HL-60 (cell line): ENCODE measurements around the gene ATRIP.

Experiments
- DNase-seq, 2 experiments: peaks; one replicate each; pipeline ENCODE4 v3.0.0-alpha.2; 2010 to 2020; ENCODE audit warnings: low read depth in 1 of 2, low spot score in 1 of 2
- H3K27ac ChIP-seq: fragments of 250-450 bp; sonication (Bioruptor Pico); replicated peaks from 2 replicates; pipeline ENCODE4 v1.5.1; 2020; ENCODE audit warnings: mild to moderate bottlenecking, moderate library complexity
- H3K27me3 ChIP-seq: fragments of 250-450 bp; sonication (Bioruptor Pico); 2 replicates; pipeline ENCODE4 v1.5.1; 2021; ENCODE audit warnings: mild to moderate bottlenecking, moderate library complexity; ENCODE audit not compliant: insufficient read depth, poor library complexity, severe bottlenecking
- H3K4me3 ChIP-seq: replicated peaks from 2 replicates; pipeline ENCODE4 v1.5.1; 2011; ENCODE audit warnings: mild to moderate bottlenecking, control low read depth, low read length; ENCODE audit not compliant: insufficient read depth
- GABPA ChIP-seq: IDR thresholded peaks from 2 replicates; pipeline ENCODE4 v1.6.1; 2012; ENCODE audit warnings: low read depth
- POLR2AphosphoS5 ChIP-seq: IDR thresholded peaks from 2 replicates; pipeline ENCODE4 v1.6.1; 2012; ENCODE audit warnings: low read depth
- SPI1 ChIP-seq: IDR thresholded peaks from 2 replicates; pipeline ENCODE4 v1.6.1; 2012; ENCODE audit warnings: low read depth, mild to moderate bottlenecking, borderline replicate concordance
- TF ChIP-seq, protein P1 (sequence below): IDR thresholded peaks from one replicate; pipeline ENCODE4 v1.5.1; 2011; ENCODE audit warnings: low read length, control low read depth, inconsistent platforms; ENCODE audit not compliant: insufficient read depth
- TF ChIP-seq, protein P2 (sequence below): IDR thresholded peaks from 2 replicates; pipeline ENCODE4 v1.6.1; 2012; ENCODE audit warnings: low read depth; ENCODE audit not compliant: insufficient replicate concordance

ATRIP gene

DNA sequence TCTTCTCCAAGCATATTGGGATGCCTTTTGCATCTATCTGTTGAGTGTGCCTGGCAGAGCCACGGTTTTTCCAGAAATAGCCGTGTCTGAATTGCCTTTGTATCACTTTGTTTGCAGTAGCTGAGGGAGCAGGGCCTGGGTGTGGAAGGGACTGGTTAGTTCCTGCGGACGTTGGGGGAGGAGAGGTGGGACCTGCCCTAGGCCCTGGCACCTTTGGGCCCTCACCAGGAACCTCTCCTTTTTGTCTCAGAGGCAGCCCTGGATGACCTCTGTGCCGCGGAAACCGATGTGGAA is 18.6 kb downstream of the ATRIP start:
- DNase-seq = no peak
- Histone ChIP-seq H3K4me3 (no peak overlapping the region), H3K27ac (peak overlapping the region; percentile 85), H3K27me3 (no peaks in the 10 kb centered on the region)
- no peak for TF ChIP-seq SPI1
- TF ChIP-seq GABPA = no peak
- TF ChIP-seq, protein P1, sequence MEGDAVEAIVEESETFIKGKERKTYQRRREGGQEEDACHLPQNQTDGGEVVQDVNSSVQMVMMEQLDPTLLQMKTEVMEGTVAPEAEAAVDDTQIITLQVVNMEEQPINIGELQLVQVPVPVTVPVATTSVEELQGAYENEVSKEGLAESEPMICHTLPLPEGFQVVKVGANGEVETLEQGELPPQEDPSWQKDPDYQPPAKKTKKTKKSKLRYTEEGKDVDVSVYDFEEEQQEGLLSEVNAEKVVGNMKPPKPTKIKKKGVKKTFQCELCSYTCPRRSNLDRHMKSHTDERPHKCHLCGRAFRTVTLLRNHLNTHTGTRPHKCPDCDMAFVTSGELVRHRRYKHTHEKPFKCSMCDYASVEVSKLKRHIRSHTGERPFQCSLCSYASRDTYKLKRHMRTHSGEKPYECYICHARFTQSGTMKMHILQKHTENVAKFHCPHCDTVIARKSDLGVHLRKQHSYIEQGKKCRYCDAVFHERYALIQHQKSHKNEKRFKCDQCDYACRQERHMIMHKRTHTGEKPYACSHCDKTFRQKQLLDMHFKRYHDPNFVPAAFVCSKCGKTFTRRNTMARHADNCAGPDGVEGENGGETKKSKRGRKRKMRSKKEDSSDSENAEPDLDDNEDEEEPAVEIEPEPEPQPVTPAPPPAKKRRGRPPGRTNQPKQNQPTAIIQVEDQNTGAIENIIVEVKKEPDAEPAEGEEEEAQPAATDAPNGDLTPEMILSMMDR = no peak
- TF ChIP-seq, protein P2, sequence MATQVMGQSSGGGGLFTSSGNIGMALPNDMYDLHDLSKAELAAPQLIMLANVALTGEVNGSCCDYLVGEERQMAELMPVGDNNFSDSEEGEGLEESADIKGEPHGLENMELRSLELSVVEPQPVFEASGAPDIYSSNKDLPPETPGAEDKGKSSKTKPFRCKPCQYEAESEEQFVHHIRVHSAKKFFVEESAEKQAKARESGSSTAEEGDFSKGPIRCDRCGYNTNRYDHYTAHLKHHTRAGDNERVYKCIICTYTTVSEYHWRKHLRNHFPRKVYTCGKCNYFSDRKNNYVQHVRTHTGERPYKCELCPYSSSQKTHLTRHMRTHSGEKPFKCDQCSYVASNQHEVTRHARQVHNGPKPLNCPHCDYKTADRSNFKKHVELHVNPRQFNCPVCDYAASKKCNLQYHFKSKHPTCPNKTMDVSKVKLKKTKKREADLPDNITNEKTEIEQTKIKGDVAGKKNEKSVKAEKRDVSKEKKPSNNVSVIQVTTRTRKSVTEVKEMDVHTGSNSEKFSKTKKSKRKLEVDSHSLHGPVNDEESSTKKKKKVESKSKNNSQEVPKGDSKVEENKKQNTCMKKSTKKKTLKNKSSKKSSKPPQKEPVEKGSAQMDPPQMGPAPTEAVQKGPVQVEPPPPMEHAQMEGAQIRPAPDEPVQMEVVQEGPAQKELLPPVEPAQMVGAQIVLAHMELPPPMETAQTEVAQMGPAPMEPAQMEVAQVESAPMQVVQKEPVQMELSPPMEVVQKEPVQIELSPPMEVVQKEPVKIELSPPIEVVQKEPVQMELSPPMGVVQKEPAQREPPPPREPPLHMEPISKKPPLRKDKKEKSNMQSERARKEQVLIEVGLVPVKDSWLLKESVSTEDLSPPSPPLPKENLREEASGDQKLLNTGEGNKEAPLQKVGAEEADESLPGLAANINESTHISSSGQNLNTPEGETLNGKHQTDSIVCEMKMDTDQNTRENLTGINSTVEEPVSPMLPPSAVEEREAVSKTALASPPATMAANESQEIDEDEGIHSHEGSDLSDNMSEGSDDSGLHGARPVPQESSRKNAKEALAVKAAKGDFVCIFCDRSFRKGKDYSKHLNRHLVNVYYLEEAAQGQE = no peak
- no peak for TF ChIP-seq POLR2AphosphoS5

DNA sequence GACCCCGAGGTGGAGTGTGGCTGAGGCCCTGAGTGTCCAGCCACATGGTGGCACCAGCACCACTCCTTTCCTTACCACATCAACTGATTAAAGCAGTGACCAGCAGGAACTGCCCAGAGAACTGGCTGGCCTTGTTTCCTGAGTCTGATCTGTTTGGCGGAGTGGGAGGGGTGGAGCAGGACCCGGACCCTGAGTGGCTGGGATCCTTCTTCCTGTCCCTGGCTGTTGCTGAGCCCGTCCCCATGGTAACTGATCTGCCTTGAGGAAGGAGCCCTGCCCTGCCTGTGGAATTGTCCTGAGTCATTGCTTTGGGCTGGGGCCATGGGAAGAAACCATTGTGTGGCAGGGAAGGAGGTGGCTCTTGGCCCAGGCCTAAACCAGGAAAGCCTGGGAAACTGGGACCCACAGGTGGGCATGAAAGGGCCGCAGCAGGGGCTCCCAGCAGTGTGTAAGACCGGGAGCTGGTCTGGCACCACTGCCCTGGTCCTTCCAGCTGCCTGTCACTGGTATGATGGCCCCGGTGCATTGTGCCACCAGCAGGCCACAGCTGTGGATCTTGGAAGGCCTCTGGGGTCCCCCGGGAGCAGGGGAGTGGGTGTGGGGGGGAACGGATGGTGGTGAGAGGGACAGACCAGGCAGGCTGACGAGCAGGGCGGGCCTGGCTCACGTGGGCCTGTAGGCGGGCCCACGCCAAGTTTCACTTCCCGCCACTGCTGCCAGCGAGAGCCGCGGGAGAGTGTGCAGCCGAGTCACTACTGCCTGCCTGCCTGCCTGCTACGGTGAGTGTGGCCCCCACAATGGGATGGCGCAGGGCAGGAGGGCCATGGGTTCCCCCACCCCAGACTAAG is 19.2 kb downstream of the ATRIP start:
- peak; percentile 82 to 95 for DNase-seq
- Histone ChIP-seq H3K27ac (peak overlapping the region; percentile 85), H3K27me3 (no peaks in the 10 kb centered on the region), H3K4me3 (peak overlapping the region; percentile 57)
- TF ChIP-seq GABPA = no peak
- TF ChIP-seq, protein P1 = peak; percentile 33
- TF ChIP-seq POLR2AphosphoS5 = peak; percentile 88

DNA sequence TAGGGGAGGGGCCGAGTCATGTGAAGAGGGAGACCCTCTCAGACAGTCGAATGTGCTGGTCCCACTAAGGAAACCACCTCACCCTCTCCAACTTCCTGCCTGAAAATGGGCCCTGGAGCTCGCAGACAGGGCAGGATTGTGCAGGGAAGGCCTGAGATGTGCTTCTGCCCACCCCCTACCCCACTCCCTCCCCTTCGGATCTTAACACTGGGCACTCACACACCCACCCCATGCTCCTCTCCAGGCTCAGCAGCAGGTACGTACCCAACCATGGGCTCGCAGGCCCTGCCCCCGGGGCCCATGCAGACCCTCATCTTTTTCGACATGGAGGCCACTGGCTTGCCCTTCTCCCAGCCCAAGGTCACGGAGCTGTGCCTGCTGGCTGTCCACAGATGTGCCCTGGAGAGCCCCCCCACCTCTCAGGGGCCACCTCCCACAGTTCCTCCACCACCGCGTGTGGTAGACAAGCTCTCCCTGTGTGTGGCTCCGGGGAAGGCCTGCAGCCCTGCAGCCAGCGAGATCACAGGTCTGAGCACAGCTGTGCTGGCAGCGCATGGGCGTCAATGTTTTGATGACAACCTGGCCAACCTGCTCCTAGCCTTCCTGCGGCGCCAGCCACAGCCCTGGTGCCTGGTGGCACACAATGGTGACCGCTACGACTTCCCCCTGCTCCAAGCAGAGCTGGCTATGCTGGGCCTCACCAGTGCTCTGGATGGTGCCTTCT is 20.0 kb downstream of the ATRIP start:
- Histone ChIP-seq H3K27me3 (no peaks in the 10 kb centered on the region), H3K27ac (peak overlapping the region; percentile 85), H3K4me3 (peak overlapping the region; percentile 57)
- TF ChIP-seq POLR2AphosphoS5 (peak; percentile 14), GABPA (no peak)
- peak; percentile 40 to 43 for DNase-seq

DNA sequence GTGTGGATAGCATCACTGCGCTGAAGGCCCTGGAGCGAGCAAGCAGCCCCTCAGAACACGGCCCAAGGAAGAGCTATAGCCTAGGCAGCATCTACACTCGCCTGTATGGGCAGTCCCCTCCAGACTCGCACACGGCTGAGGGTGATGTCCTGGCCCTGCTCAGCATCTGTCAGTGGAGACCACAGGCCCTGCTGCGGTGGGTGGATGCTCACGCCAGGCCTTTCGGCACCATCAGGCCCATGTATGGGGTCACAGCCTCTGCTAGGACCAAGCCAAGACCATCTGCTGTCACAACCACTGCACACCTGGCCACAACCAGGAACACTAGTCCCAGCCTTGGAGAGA is 20.5 kb downstream of the ATRIP start:
- Histone ChIP-seq H3K27ac (peak overlapping the region; percentile 85), H3K4me3 (peak overlapping the region; percentile 57), H3K27me3 (no peaks in the 10 kb centered on the region)
- no peak for DNase-seq
- TF ChIP-seq, protein P2 = no peak
- TF ChIP-seq, protein P1 = no peak
- TF ChIP-seq POLR2AphosphoS5 = no peak; the same call in 1 of the 2 replicates
- no peak for TF ChIP-seq SPI1
- TF ChIP-seq GABPA = no peak
